NCI-H2107 (cell line): ENCODE data around the gene UBE2C.
"Not testable (repeated sequence)": the region's sequence is repeated elsewhere in the genome, so short reads cannot be mapped to it uniquely, and the experiment has no call there.

Experiments
- DNase-seq: peaks from one replicate; lab custom pipeline; 2025; lab: John Stamatoyannopoulos, UW

Gene UBE2C

GRCh38 chr20:45812157-45813005, at the start of gene UBE2C:
UBE2C (plus strand) TSS chr20:45812644; CDS start chr20:45812696, 52 bp downstream.
- DNase-seq, result peak; percentile 91

- DNase-seq, result not testable (repeated sequence)
These were observed 47.7 kb upstream of the UBE2C start for GRCh38 chr20:45764618-45765282.

- DNase-seq, result no peak
These were observed 47.1 kb upstream of the UBE2C start for GRCh38 chr20:45765307-45765875.

GRCh38 chr20:45765980-45766379, 46.5 kb upstream of the UBE2C start:
- no peak for DNase-seq

GRCh38 chr20:45768479-45768878, 44.0 kb upstream of the UBE2C start:
- no peak for DNase-seq

GRCh38 chr20:45771182-45771759, 41.2 kb upstream of the UBE2C start:
- peak; percentile 25 for DNase-seq

GRCh38 chr20:45772693-45773092, 39.8 kb upstream of the UBE2C start:
- no peak for DNase-seq

- DNase-seq, result no peak
These were observed 37.5 kb upstream of the UBE2C start for GRCh38 chr20:45774945-45775344.

- DNase-seq, result no peak
These were observed 37.0 kb upstream of the UBE2C start for GRCh38 chr20:45775411-45775810.

GRCh38 chr20:45776931-45777330, 35.5 kb upstream of the UBE2C start:
- no peak for DNase-seq

- DNase-seq, result no peak
These were observed 33.2 kb upstream of the UBE2C start for GRCh38 chr20:45779011-45779915.

- no peak for DNase-seq
These were observed 32.3 kb upstream of the UBE2C start for GRCh38 chr20:45780159-45780558.

GRCh38 chr20:45781391-45781931, 31.0 kb upstream of the UBE2C start:
- DNase-seq, result no peak

- DNase-seq, result no peak
These were observed 29.6 kb upstream of the UBE2C start for GRCh38 chr20:45782890-45783289.

GRCh38 chr20:45783656-45784294, 28.7 kb upstream of the UBE2C start:
- no peak for DNase-seq

- no peak for DNase-seq
These were observed 24.1 kb upstream of the UBE2C start for GRCh38 chr20:45788351-45788750.

- DNase-seq, result no peak
These were observed 19.9 kb upstream of the UBE2C start for GRCh38 chr20:45792317-45793118.

GRCh38 chr20:45796337-45797065, 15.9 kb upstream of the UBE2C start:
- no peak for DNase-seq

GRCh38 chr20:45797510-45797909, 14.9 kb upstream of the UBE2C start:
- DNase-seq, result not testable (repeated sequence)
